SK-N-MC (cell line): ENCODE measurements around the gene MEIS3.

Experiments used
- EZH2 ChIP-seq: fragments of 200-600 bp; sonication (generic); IDR thresholded peaks from one replicate; pipeline ENCODE4 v1.6.1; 2017; ENCODE audit warnings: antibody characterized with exemption
- POLR2AphosphoS5 ChIP-seq: IDR thresholded peaks from 2 replicates; pipeline ENCODE4 v1.6.1; 2012; ENCODE audit warnings: mild to moderate bottlenecking, low read depth, low read length, borderline replicate concordance

- TF ChIP-seq EZH2 (no peak), POLR2AphosphoS5 (no peak)
Observed at GRCh38 chr19:47432091-47432490, 12.8 kb upstream of the MEIS3 start.
